NCI-H774 (cell line): Measurements from ENCODE around the gene TNKS1BP1.
"Not testable (repeated sequence)": the region's sequence is repeated elsewhere in the genome, so short reads cannot be mapped to it uniquely, and the experiment has no call there.

Experiments used
- DNase-seq: peaks from one replicate; lab custom pipeline; 2025; lab: John Stamatoyannopoulos, UW

The TNKS1BP1 gene

GRCh38 chr11:57288771-57289579, 35.8 kb downstream of the TNKS1BP1 start:
- peak; percentile 32 for DNase-seq

DNA sequence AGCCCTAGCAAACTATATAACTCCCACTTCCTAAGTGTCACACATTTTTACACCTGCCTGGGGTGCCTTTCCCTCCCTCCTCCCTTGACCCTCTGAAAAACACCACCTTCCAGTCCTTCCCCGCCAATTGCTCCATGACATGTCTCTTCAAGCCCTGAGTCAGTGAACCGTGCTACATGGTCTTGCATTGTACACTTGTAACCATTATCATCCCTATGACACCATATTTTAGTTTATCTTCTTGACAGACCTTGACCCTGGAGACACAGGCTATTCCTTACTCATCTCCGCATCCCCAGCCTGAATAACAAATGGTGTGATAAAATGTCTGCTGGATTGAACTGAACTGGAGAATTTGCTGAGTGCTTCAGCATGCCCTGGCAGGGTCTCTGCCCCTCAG, 36.9 kb downstream of the TNKS1BP1 start:
- no peak for DNase-seq

DNA sequence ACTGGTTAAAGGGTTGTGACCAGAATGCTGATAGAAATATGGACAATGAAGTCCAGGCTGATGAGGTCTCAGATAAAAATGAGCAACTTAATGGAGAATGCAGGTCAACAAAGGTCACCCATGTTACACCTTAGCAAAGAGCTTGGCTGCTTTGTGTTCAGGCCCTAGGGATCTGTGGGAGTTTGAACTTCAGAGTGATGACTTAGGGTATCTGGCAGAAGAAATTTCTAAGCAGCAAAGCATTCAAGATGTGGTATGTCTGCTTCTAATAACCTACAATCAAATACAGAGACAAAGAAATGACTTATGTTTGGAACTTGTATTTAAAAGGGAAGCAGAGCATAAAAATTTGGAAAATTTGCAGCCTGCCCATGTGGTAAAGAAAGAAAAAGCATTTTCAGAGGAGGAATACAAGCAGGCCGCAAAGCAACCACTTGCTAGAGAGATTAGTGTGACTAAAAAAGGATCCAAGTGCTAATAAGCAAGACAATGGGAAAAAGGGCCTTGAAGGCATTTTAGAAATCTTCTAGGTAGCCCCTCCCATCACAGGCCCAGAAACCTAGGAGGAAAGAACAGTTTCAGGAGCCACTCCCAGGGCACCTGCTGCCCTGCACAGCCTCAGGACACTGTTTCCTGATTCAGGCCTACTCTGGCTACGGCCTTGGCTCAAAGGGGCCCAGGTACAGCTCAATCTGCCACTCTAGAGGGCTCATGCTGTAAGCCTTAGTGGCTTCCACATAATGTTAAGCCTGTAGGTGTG, 41.3 kb downstream of the TNKS1BP1 start:
- no peak for DNase-seq

DNA sequence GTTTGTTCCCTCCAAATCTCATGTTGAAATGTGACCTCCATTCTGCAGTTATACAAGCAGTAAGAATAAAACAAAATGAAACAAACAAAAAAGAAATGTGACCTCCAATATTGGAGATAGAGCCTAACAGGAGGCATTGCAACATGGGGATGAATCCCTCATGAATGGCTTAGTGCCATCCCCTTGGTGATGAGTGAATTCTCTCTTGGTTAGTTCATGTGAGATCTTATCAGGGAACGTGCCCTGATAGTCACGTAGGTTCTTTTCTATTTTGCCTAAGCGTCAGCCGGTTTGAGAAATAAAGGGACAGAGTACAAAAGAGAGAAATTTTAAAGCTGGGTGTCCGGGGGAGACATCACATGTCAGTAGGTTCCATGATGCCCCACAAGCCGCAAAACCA, 43.2 kb downstream of the TNKS1BP1 start:
- not testable (repeated sequence) for DNase-seq

- DNase-seq: no peak
These were observed 45.6 kb downstream of the TNKS1BP1 start for GRCh38 chr11:57279116-57279515.

DNA sequence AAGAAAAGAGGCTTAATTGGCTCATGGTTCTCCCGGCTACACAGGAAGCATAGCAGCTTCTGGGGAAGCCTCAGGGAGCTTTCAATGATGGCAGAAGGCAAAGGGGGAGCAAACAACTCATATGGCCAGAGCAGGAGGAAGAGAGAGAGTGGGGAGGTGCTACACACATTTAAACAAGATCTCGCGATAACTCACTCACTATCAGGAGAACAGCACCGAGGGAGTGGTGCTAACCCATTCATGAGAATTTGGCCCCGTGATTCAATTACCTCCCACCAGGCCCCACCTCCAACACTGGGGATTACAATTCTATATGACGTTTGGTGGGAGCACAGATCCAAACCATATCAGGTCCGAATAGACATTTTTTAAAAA, 46.0 kb downstream of the TNKS1BP1 start:
- no peak for DNase-seq

- DNase-seq: peak; percentile 16
These were observed 46.7 kb downstream of the TNKS1BP1 start for GRCh38 chr11:57277845-57278720.

GRCh38 chr11:57276971-57277675, 47.6 kb downstream of the TNKS1BP1 start:
- no peak for DNase-seq

DNA sequence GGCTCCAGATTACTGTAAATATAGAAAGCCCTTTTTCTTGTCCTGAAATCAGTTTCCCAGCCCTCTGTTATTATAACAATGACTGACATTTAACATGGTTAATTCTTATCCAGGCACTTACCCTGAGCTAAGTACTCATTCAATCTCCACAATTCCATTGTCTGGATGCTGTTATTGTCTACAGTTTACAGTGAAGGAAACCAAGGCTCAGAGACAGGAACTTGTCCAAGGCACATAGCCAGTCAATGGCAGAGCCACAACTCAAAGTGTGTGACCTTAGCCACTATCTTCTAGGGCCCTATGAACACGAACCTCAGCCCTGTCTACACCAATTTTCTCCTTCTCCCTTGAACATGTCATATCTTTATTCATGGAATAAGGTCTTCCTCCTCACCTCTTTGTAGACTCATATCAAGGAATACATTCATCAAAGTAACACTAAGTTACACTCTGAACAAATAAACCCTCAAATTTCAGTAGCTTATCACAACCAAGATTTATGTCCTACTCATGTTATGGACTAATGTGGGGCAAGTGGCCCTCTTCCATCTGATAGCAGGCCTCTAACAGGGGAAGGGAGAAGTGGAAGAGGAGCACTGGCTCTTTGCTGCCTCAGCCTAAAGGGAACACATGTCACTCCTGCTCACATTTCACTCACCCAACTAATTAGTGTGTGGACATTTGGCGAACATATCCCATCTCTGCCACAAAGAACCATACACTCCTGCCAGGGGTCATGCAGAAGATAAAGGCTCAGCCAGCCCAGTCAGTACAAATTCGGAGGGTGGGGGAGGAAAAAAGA, 48.4 kb downstream of the TNKS1BP1 start:
- DNase-seq: no peak

- no peak for DNase-seq
These were observed 49.2 kb downstream of the TNKS1BP1 start for GRCh38 chr11:57275582-57275981.

GRCh38 chr11:57274904-57275498, 49.8 kb downstream of the TNKS1BP1 start:
- DNase-seq: no peak

- DNase-seq: no peak
These were observed 51.2 kb downstream of the TNKS1BP1 start for GRCh38 chr11:57273448-57274058.

DNA sequence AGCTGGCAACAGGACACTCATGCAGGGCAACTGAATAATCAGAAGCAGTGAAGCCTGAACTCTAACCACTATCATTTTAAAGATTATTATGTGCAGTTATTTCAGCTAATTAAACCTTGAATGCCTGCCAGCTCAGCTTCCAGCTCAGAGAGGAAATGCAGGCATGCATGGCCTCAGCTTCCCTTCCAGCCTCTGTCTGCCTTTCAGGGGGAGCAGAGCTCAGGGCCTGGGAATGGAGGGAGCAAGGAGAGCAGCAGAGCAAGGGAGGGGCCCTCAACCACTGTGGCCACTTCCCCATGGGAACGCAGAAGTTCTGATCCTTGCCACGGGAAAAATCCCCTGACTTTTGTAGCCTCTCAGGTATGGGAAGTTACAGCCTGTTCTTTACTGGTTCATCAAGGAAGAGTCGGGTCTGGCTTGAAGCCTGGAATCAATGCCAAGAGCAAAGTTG, 55.2 kb downstream of the TNKS1BP1 start:
- DNase-seq: no peak

- DNase-seq: no peak
These were observed 58.6 kb downstream of the TNKS1BP1 start for GRCh38 chr11:57266157-57266556.

- no peak for DNase-seq
These were observed 61.4 kb downstream of the TNKS1BP1 start for GRCh38 chr11:57263351-57263750.

- no peak for DNase-seq
These were observed 62.6 kb downstream of the TNKS1BP1 start for GRCh38 chr11:57262157-57262556.

DNA sequence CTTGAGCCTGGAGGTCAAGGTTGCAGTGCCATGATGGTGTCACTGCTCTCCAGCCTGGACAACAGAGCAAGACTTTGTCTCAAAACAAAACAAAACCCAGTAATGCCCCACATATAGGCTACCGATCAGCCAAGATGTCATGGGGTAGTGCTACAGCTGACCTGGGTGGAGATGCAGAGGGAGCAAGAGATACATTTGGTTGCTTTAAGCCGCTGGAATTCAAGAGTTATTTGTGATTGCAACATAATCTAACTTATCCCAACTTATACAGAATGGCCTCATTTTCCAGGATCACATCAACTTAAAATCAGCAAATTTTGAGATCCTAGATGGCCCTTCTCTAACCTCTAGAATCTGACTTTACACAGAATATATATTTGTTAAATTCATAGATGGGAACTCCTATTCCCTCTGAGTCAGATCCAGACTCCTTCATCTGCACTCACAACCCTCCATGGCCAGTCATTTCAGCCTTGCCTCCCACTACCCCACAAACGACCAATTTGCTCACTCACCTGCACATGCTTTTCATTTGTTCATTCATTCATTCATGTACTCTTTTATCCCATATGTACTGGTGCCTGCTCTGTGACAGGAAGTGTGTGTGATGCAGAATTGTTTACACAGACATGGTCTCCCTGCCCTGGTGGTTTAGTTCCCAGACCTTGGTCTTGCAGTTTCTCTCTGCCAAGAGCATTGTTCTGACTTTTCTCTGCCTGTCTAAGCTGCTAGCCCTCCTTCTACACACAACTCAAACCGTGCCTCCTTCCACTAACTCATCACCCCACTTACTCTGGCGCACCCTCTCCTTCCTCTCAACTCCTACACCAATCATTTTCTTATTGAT, 63.6 kb downstream of the TNKS1BP1 start:
- DNase-seq: no peak

DNA sequence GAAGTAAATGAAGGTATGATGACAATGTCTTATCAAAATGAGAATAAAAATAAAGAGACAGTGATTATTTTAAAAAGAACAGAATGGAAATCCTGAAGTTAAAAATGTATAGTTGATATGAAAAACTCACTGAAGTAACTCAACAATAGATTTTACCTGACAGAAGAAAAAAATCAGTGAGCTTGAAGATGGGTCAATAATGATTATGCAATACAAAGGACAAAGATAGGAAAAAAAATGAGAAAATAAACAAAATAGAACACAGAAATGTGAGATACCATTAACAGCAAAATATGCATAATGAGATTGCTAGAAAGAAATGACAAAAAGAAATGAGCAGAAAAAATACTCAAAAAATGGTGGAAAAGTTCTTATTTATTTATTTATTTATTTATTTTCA, 68.6 kb downstream of the TNKS1BP1 start:
- DNase-seq: no peak

GRCh38 chr11:57255618-57256017, 69.1 kb downstream of the TNKS1BP1 start:
- no peak for DNase-seq
